DMS114 treated with DMSO at 0.1 percent for 48 hours (cell line): ENCODE results near the gene PLS1.
"Not testable (repeated sequence)": the region's sequence is repeated elsewhere in the genome, so short reads cannot be mapped to it uniquely, and the experiment has no call there.

Experiments used
- DNase-seq: peaks from one replicate; lab custom pipeline; 2025; ENCODE audit not compliant: unreplicated experiment; lab: John Stamatoyannopoulos, UW

The PLS1 gene

DNA sequence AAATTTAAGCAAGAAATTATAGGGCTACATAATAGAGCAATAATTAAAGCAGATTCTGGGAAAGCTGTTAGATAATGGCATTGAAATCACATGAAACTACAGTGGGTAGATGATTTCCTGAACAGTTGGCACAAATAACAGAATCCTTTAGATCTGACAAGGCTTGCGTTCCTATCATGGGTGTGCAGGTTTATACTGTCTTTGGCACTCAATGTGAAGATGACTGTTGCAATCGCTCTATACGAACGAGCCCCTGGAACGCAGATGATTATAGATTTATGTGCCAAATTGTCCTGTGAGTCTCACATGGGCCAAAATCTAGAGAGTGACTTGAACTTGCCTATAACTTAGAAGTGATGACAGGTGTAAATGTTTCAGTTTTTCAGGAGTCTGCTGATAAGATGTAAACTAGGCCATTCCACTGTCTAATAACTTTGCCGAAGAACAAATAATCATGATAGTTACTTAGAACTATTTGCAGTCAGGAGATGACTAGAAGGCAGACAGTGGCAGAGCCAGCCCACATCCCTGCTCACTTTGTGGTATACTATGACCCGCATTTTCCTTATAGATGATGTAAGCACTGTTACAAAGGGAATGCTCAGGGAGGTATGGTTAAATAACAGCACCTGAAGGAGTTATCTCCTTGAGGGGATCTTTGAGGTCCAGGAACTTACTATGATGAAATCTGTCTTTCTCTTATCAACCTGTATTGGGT is 97.1 kb downstream of the PLS1 start:
- DNase-seq = no peak

DNA sequence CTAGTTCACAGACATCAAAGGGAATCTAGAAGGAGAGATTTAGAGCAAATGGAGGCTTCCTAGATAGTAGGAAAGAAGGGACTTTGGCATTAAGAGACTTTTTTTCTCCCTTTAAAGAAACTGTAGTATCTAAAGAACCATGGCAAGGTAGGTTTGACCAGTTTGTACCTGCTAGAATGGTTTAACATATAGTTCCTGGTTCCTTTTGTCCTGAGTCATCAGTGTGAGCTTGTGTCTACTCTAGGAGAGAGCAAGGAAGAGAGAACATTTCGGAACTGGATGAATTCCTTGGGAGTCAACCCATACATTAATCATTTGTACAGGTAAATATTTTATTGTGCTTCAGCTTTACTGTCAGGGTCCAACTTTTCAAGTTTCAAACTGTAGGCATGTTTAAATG is 98.0 kb downstream of the PLS1 start:
- DNase-seq = no peak

DNA sequence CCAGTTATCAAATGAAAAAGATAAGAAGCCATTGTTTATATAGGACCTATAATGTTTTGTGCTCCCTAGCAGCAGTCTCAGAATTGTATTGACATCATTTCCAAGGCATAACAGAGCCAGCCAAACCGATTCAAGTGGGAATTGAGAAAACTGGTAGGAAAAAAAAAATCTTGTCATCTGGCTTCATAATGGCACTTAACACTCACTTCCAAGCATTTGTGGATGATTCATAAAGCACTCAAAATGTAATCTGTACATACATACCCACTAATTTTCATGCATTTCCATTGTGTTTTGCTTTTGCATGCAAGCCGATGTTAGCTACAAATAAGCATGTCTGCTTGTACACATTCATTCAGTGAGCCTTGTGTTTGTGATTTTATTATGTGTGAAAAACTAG is 109.0 kb downstream of the PLS1 start:
- DNase-seq = no peak

- no peak for DNase-seq
These were observed 110.3 kb downstream of the PLS1 start for GRCh38 chr3:142706321-142707127.

GRCh38 chr3:142709207-142709606 is 113.0 kb downstream of the PLS1 start:
- no peak for DNase-seq

GRCh38 chr3:142714882-142715281 is 118.7 kb downstream of the PLS1 start:
- DNase-seq = not testable (repeated sequence)

GRCh38 chr3:142716102-142716501 is 119.9 kb downstream of the PLS1 start:
- DNase-seq = no peak

GRCh38 chr3:142723665-142723967 is 127.4 kb downstream of the PLS1 start:
- peak; percentile 37 for DNase-seq

- no peak for DNase-seq
These were observed 127.9 kb downstream of the PLS1 start, which contains the start of gene TRPC1 for GRCh38 chr3:142723968-142724681. TRPC1 (plus strand) TSS chr3:142724034; CDS start chr3:142724560, 526 bp downstream.

GRCh38 chr3:142724682-142725356 is 128.6 kb downstream of the PLS1 start:
- peak; percentile 5 for DNase-seq

- DNase-seq = no peak
These were observed 129.2 kb downstream of the PLS1 start for GRCh38 chr3:142725357-142725739.

DNA sequence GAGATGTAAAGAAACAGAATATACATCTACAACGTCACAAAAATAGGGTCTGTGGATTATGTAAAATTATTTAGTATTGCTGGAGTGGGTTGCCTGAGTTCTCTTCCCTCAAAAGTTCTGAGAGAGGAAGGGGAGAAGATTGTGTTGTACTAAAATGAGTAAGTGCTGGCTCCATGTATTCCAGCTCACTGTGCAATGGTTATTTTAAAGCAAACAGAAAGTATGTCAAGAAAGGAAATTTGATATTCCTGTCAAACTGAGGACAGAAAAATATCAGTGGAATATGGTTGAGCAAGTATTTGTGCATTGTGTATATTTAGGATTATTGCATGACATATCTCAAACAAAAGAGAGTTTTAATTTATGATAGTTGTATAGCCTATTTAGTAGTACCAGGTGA is 129.8 kb downstream of the PLS1 start:
- no peak for DNase-seq

DNA sequence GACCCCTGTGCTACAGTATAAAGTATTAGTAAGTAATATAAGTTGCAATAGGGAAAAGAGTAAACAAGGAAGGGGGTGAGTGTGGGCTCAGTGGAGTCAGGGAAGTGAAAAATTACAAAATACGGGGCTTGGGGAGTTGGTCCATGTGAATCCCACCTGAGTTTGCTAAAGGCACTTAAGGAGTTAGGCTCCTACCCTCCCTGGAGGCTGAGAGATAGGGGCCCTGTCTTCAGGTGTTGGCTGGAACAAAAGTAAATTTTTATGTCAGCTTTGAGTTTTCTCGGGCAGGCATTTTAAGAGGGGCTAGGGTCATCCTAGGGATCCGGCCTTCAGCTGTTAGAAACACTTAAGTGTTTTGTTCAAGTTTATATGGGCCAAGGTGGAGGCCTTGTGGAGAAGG is 135.9 kb downstream of the PLS1 start:
- DNase-seq = no peak

DNA sequence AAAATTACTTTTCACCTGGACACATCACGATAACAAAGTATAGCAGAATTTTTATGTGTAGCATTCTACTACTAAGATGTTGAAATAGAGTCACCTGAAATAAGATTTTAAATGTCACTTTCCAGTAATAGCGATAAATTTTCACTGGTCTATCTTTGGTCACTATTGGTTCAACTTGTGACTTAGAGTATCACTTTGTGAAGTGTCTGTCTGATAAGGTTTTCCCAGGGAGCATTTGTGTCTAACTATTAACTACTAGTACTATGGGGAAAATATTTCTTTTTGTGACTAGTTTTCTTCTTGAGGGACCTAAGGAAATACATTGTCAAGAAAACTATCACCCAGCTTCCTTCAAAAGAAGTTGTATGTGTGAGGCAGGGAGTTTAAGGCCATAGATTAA is 138.6 kb downstream of the PLS1 start:
- no peak for DNase-seq

GRCh38 chr3:142735462-142735861 is 139.3 kb downstream of the PLS1 start:
- no peak for DNase-seq

DNA sequence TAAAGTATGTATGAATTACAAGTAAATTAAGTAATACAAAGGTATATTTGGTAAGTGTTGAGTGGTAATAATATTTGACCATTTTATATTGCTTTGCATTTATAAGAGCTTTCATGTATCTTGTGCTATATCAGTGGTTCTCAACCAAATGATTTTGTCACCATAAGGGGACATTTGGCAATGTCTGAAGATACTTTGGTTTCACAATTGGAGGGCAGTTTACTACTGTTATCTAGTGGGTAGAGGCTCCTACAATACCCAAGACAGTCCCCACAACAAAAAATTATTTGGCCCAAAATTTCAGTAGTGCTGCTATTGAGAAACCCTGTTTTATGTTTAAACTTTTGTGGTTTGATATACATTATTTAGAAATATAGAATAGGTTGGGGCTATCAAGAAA is 142.2 kb downstream of the PLS1 start:
- no peak for DNase-seq

DNA sequence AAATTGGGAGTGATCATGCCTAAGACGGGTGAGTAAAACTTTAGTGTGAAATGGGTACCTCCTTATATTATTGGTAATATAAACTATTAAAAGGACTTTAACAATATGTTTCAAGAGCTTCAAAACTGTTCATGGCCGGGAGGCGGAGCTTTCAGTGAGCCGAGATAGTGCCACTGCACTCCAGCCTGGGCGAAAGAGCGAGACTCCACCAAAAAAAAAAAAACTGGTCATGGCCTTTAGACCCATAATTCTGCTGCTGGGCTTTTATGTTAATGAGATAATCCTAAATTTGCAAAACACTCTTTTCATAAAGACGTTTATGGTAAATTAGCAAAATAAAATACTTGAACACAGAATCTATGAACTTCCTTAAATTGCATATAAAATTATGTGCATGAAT is 150.5 kb downstream of the PLS1 start:
- DNase-seq = no peak

DNA sequence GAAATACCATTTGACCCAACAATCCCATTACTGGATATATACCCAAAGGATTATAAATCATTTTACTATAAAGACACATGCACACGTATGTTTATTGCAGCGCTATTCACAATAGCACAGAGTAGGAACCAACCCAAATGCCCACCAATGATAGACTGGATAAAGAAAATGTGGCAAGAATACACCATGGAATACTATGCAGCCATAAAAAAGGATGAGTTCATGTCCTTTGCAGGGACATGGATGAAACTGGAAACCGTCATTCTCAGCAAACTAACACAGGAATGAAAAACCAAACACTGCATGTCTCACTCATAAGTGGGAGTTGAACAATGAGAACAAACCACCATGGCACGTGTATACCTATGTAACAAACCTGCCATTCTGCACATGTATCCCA is 154.3 kb downstream of the PLS1 start:
- DNase-seq = not testable (repeated sequence)

DNA sequence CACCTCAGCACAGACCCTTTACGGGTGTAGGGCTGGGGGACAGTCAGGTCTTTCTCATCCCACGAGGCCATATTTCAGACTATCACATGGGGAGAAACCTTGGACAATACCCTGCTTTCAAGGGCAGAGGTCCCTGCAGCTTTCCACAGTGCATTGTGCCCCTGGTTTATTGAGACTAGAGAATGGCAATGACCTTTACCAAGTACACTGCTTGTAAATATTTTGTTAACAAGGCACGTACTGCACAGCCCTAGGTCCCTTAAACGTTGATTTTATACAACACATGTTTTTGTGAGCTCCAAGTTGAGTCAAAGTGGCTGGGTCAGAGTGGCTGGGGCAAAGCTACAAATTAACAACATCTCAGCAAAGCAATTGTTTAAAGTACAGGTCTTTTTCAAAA is 156.4 kb downstream of the PLS1 start:
- not testable (repeated sequence) for DNase-seq

DNA sequence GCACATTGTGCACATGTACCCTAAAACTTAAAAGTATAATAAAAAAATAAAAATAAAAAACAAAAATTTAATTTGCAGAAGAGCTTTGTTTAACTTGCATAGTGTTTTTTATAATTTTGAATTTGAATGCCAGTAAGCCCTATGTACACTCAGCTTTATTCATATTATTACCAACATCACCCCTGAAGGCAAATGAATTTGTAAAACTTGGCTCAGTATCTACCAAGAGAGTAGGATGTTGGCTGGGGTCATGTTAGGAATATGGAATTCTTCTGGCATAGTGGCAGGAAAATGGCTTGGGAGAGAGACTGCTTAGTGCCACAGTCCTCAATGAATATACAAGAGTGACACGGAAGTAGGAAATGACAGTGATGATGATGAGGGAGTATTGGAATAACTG is 158.3 kb downstream of the PLS1 start:
- no peak for DNase-seq
